Measurements from ENCODE around the gene ASCC2. TPM values are rescaled to one million over a fixed set of nuclear protein-coding genes. Genes with fewer than 3 reads are reported as not detected.

The ASCC2 gene
- polyA plus RNA-seq, 1 donor, result 33.8 TPM

GRCh38 chr22:29816980-29817379 lies 21.1 kb downstream of the ASCC2 start:
- no peak for DNase-seq (ENCODE audit: low read depth)

- DNase-seq (ENCODE audit: low read depth), result no peak
Measured at GRCh38 chr22:29816539-29816938, 21.5 kb downstream of the ASCC2 start.

GRCh38 chr22:29816128-29816527 lies 21.9 kb downstream of the ASCC2 start:
- DNase-seq (ENCODE audit: low read depth), result no peak

- DNase-seq (ENCODE audit: low read depth), result no peak
Measured at GRCh38 chr22:29815580-29815979, 22.5 kb downstream of the ASCC2 start.

GRCh38 chr22:29814003-29814402 lies 24.1 kb downstream of the ASCC2 start:
- DNase-seq (ENCODE audit: low read depth), result no peak

- no peak for DNase-seq (ENCODE audit: low read depth)
Measured at GRCh38 chr22:29813563-29813962, 24.5 kb downstream of the ASCC2 start.

GRCh38 chr22:29813126-29813525 lies 24.9 kb downstream of the ASCC2 start:
- DNase-seq (ENCODE audit: low read depth), result no peak

GRCh38 chr22:29811377-29811776 lies 26.7 kb downstream of the ASCC2 start:
- DNase-seq (ENCODE audit: low read depth), result no peak

- DNase-seq (ENCODE audit: low read depth), result no peak
Measured at GRCh38 chr22:29810216-29810615, 27.9 kb downstream of the ASCC2 start.

- DNase-seq (ENCODE audit: low read depth), result no peak
Measured at GRCh38 chr22:29806196-29806595, 31.9 kb downstream of the ASCC2 start.

GRCh38 chr22:29804985-29805384 lies 33.1 kb downstream of the ASCC2 start:
- no peak for DNase-seq (ENCODE audit: low read depth)

GRCh38 chr22:29803190-29803589 lies 34.9 kb downstream of the ASCC2 start:
- DNase-seq (ENCODE audit: low read depth), result no peak

GRCh38 chr22:29801796-29802195 lies 36.3 kb downstream of the ASCC2 start:
- DNase-seq (ENCODE audit: low read depth), result no peak

GRCh38 chr22:29801153-29801552 lies 36.9 kb downstream of the ASCC2 start:
- no peak for DNase-seq (ENCODE audit: low read depth)

- no peak for DNase-seq (ENCODE audit: low read depth)
Measured at GRCh38 chr22:29799217-29799680, 38.8 kb downstream of the ASCC2 start.

GRCh38 chr22:29798801-29799200 lies 39.3 kb downstream of the ASCC2 start:
- DNase-seq (ENCODE audit: low read depth), result no peak

GRCh38 chr22:29798318-29798717 lies 39.8 kb downstream of the ASCC2 start:
- no peak for DNase-seq (ENCODE audit: low read depth)

- DNase-seq (ENCODE audit: low read depth), result no peak
Measured at GRCh38 chr22:29797351-29797750, 40.7 kb downstream of the ASCC2 start.

- DNase-seq (ENCODE audit: low read depth), result no peak
Measured at GRCh38 chr22:29795663-29796062, 42.4 kb downstream of the ASCC2 start.

- DNase-seq (ENCODE audit: low read depth), result no peak
Measured at GRCh38 chr22:29793396-29793795, 44.7 kb downstream of the ASCC2 start.

- DNase-seq (ENCODE audit: low read depth), result no peak
Measured at GRCh38 chr22:29790061-29790460, 48.0 kb downstream of the ASCC2 start.

GRCh38 chr22:29788339-29789279 lies 49.5 kb downstream of the ASCC2 start:
- no peak for DNase-seq (ENCODE audit: low read depth)

- DNase-seq (ENCODE audit: low read depth), result no peak
Measured at GRCh38 chr22:29787371-29787980, 50.6 kb downstream of the ASCC2 start.

All from forelimb muscle (tissue), 1 donor.